ENCODE results near the gene POGLUT3.

POGLUT3 gene, protein sequence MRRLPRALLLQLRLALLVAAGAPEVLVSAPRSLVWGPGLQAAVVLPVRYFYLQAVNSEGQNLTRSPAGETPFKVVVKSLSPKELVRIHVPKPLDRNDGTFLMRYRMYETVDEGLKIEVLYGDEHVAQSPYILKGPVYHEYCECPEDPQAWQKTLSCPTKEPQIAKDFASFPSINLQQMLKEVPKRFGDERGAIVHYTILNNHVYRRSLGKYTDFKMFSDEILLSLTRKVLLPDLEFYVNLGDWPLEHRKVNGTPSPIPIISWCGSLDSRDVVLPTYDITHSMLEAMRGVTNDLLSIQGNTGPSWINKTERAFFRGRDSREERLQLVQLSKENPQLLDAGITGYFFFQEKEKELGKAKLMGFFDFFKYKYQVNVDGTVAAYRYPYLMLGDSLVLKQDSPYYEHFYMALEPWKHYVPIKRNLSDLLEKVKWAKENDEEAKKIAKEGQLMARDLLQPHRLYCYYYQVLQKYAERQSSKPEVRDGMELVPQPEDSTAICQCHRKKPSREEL

GRCh38 chr11:108498046-108498815 lies at the start of gene POGLUT3:
Gene POGLUT3 (minus strand): TSS chr11:108498384. CDS start chr11:108498366, 18 bp downstream.
- no peak for FAIRE-seq

DNA sequence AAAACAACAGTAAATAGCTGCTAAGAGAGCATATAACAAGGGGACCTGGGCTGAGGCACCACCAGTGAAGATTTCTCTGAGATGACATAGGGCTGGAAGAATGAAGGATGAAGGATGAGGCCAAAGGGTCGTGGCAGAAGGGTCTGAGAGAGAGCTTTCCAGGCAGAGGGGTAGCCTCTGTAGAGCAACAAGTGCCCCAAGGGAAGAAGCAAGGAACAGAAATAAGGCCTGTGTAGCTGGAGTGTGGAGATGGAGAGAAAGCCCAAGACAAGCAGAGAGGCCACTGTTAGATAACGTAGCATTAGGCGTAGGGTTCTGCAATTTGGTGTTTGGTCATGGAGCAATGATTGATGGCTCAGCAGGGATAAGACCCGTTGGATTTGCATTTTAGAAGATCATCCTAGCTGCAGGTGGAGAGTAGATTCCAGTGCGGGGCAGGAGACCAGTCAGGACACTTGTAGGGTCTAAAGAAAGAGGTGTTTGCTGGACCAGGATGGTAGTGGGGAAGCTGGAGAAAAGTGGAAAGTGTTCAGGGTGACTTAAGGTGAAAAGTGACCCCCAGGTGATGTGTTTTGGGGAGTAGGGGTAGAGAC lies 47.8 kb upstream of the POGLUT3 start:
- no peak for FAIRE-seq

DNA sequence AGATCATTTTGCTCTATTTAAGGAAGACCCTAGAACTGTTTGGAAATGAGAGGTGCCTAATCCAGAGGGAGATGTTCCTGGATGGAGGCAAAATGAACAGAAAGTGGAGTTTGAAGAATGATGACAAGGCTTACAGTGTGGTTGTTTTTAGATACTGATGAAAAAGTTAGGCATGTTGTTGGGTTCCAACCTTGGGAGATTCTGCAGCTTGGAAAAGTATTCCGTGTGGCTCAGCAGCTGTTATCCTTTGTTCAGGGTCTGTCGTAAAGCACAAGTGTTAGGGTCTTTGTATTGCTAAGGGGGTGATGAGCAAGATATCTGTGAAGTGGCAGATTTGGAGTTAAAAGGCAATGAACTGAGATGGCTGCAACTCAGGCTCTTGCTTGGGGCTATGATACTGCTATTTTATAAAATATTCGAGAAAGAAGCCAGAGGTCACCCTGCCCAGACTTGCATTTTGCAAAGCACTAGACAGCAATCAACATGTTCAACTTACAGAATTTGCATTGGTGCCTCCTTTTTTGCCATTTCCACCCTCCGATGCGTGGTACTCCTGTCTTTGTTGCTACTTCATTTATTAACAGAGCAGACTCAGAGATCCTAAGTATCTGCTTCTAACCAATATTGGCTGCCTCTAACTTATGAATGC lies 45.3 kb upstream of the POGLUT3 start:
- FAIRE-seq, result no peak

DNA sequence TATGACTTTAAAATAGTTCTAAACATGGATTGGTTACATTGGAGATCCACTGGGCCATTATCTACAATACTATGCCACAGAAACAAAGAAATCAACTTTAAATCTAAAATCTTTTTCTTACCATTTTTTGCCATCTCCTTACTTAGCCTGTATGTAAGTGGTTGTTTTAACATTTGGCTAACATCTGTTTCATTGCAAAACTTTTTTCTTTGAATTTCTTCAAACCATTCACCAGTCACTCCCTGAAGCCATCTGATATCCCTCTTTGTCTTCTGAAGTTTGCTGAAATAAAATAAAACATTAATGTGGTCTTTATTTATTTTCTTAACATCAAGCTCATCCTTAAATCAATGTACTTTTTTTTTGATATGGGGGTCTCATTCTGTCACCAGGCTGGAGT lies 43.3 kb upstream of the POGLUT3 start:
- FAIRE-seq, result peak; percentile 74

DNA sequence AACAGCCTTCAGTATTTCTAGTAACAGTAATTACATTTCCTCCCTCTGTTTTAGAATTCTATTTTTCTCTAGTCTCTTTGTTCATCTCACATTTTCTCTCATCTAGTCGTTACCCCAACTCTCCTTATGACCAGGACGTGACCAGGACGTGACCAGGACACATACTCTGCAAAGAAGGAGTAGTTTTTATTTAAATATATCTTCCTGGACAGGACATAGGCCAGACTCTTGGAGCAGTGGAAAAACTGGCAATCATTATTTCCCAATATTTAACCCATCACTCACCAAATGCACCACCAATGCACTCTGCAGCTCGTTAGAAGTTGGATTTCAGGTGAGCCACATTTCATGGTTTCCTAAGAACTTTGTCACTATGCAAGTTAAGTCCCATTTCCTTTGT lies 40.3 kb upstream of the POGLUT3 start:
- FAIRE-seq, result no peak

DNA sequence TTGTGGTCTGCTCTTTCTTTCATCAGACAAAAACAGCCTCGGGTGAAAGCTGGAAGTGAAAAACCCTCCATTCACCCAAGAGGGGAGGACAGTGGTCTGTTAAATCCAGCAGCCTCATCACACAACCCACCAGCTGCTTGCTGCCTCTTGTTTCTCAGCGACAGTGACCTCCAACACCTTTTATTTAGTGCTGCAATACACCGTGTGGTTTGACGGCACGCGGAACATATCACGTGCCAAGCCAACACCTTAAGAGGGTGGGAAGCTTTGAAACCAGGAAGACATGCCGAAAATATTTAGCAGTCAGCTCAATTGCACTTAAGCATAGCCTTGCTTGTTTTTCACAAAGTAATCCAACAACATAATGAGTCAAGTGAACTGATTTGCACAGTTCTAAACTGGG lies 39.8 kb upstream of the POGLUT3 start:
- no peak for FAIRE-seq

GRCh38 chr11:108536783-108537182 lies 38.6 kb upstream of the POGLUT3 start:
- no peak for FAIRE-seq

DNA sequence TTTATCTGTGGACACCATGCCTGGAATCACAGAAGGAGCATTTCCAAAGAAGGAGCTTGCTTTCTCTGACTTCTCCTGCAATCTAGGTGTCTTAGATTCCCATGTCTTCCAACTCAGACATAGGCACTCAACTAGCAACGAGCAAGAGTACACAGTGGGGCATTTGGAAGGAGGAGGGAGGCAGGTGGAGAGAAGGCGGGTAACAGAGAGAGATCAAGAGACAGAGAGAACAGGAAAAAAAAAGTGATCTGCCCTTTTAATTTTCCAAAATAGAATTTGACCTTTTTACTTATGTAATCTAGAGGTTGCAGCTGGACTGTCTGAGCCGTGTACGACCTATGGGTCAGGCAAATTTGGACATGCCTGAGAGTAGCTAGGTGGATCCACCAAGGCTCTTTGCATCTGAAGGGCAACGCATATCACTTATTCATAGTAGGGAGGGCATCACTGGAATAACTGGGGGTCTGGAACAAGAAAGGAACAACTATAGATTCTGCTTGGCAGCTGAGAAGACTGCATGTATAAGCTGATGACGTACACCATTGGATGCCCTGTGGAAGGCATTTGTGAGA lies 37.3 kb upstream of the POGLUT3 start:
- no peak for FAIRE-seq

DNA sequence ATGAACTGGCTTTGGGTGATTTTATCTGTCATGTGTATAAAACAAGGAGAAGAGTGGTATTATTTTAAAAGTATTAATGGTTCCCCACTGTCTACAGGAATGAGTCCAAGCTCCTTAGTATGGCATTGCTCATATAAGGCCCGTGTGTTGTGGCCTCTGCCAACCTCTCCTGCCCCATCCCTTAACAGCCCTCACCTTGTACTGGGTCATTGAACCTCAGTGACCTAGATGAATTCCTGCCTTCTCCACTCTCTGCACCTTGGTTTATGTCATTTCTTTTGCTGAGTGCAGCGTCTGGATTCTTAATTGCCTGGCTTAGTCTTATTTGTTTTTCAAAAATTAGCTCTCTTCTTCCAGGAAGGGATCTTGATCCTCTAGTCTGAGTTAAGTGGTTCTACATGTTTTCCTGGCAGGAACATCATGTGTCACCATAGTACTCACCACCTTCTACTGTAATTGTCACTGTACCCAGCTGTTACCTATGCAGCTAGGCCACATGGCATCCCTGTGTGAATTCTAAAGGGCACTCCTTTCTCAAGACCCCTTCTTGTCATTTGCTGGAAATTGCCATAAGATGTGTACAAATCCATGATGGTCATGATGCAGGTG lies 36.2 kb upstream of the POGLUT3 start:
- FAIRE-seq, result no peak

GRCh38 chr11:108530426-108530825 lies 32.2 kb upstream of the POGLUT3 start:
- no peak for FAIRE-seq

DNA sequence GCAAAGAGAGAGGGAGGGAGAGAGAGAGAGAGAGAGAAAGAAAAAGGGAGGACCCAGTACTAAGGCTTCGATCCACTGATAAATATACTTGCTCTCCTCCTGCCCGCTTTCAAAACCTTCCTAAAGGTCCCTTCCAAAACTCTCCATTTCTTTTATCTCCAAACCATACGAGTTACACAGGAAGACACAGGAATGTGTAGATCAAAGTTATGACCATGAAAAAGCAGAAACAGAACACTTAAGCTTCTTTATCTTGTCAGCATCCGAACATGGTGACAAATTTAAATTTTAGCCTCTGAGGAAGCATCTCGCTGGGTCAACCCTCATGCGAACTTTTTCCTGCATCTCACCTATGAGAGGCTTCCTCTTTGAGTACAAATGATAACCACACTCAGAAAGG lies 29.2 kb upstream of the POGLUT3 start:
- no peak for FAIRE-seq

GRCh38 chr11:108525161-108525560 lies 27.0 kb upstream of the POGLUT3 start:
- no peak for FAIRE-seq

GRCh38 chr11:108524422-108524821 lies 26.2 kb upstream of the POGLUT3 start:
- no peak for FAIRE-seq

DNA sequence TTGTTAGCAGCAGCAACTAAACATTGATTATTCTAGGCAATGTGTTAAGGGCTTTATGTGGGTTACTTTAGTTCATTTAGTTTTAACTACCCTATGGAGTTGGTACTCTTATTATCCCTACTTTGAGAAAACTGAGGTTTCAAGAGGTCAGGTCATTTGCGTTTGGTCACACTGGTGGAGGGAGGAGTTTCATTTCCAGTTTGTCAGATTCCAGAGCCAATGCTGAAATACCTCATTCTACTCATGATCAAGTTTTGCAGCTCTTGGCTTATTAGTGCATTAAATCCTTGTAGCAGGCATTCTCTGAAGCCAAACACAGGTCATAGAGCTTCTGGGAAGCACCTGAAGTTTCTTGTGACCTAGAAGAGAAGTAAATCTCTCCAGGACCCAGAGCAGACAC lies 24.1 kb upstream of the POGLUT3 start:
- no peak for FAIRE-seq

- FAIRE-seq, result no peak
Measured at GRCh38 chr11:108518581-108518980, 20.4 kb upstream of the POGLUT3 start.

DNA sequence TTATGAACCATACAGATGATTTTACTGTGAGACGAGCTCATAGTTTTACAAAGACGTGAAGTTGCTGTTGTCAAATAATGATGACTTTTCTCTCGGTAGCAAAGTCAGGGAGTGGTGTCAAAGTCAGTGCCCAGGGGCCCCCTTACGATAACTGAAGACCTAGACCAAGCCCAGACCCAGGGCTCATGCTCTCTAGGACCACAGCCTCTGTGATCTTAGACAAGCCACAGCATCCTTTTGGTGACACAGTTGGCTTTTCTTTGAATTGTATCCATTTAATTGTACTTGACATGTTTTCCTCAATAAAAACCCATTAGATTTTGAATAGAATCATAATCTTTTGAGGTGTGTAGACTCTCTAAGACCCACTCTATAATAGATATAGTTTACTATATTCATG lies 17.9 kb upstream of the POGLUT3 start:
- FAIRE-seq, result no peak

- FAIRE-seq, result no peak
Measured at GRCh38 chr11:108512708-108513107, 14.5 kb upstream of the POGLUT3 start.

DNA sequence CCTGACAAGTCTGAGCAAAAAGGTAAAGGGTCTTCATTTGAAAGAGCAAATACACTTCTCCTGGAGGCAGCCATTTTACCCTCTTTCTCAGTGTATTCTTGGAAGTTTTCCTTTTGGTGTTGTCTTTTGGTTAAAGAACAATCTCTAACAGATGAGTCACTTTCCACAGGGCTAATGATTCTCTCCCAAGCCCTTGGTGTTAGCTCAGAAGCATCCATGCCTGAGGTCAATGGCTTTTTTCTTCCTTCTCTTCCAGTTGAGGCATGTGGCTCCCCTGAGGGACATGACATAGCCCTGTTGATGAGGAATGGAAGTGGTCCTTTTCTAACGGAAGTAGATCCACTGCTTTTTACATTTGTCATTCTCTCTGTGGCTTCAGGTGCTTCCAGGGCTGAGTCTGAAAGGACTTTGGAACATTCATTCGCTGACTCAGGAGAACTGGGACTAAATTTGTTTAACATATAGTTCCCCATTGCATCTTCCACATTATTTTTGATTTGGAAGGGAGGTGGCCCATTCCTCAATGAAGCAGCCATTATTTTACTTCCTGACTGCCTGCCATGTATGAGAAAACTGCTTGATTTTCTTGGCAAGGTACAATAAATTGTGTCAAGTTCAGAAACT lies 13.8 kb upstream of the POGLUT3 start:
- FAIRE-seq, result no peak

- no peak for FAIRE-seq
Measured at GRCh38 chr11:108508653-108509593, 10.7 kb upstream of the POGLUT3 start.

DNA sequence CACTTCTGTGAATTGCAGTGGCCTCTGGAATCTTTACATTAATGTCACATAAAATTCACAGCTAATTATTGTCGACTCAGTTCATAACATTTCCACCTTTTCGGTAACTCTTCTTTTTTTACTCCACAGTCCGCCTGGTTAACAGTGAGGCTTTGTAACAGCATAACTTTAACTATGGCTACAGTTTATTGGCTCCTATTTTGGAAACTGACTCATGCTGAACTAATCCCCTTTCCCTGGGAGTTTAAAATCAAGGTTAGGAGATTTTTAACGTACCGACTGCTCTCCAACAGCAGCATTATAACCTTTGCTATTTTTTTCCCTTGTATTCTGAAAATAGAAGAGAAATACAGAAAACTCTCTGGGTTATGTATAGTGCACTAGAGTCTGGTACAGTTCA lies 3.2 kb upstream of the POGLUT3 start:
- no peak for FAIRE-seq

DNA sequence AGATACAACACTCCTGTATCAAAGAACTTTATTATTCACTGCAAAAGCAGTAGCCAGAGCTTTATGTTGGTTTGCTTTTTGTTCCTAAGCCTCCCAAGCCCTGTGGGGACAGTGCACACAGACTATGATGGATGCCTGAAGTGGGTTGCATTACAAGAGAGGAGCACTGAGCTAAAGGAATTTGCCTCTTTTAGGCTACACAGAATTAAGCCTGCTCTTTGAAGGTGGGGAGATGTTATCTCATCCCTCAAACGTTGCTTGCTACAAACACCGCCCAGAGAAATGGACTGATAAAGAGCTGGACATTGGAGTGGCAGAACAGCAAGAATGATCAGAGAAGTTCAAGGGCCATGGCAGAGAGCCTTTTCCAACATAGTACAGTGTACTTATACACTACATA lies 2.5 kb upstream of the POGLUT3 start:
- FAIRE-seq, result no peak

Data from endometrium (tissue), 2 donors.